ENCODE measurements around the gene MZB1.

The MZB1 gene

DNA sequence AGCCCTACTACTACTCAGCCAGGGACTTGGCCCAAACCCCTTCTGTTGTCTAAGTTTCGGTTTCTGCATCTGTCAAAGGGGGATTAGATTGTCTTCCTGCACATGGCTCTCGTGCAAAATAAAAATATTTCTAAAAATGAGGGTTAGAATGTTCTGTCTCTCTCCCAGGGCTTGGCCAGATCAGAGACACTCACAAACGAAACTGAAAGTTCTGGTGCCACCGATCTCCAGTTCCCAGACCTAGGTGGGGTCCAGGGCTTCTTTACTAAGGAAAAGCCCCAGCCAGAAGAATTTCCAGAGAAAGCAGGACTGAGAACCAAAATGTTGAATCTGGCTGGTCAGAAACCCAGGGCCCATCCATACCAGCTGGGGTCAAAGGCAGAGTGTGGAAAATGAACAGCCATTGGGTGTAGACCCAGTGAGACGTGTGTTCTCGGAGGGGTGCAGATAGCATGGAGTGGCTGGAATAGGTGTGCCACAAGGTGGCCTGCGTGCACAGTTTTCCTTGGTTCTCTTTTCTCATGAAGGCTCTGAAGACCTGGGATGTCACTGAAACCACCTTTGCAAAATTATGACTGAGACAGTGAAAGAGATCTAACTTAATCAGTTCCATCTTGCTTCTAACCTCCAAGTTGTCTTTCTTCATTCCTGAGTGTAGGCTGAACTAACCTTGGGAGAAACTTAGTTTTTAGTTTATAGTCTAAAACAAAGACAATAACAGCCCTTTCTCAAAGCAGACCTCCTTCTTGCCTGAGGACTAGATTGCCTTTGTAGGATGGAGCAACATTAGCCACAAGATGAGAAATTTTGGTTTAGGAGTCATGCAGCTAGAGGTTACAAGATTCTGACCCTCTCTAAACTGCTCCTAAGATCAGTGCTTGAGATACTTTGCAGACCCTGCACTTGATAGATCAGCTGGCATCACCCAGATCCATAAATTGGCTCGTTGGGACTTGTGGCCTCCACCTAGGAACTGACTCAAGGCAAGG lies 4.4 kb downstream of the MZB1 start:
- no peak for DNase-seq (ENCODE audit: low read depth)
- TF ChIP-seq, protein P1, sequence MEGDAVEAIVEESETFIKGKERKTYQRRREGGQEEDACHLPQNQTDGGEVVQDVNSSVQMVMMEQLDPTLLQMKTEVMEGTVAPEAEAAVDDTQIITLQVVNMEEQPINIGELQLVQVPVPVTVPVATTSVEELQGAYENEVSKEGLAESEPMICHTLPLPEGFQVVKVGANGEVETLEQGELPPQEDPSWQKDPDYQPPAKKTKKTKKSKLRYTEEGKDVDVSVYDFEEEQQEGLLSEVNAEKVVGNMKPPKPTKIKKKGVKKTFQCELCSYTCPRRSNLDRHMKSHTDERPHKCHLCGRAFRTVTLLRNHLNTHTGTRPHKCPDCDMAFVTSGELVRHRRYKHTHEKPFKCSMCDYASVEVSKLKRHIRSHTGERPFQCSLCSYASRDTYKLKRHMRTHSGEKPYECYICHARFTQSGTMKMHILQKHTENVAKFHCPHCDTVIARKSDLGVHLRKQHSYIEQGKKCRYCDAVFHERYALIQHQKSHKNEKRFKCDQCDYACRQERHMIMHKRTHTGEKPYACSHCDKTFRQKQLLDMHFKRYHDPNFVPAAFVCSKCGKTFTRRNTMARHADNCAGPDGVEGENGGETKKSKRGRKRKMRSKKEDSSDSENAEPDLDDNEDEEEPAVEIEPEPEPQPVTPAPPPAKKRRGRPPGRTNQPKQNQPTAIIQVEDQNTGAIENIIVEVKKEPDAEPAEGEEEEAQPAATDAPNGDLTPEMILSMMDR (conservative IDR thresholded peaks at IDR 0.05; ENCODE audit: low read depth, low read length), result no peak
- no peak overlapping the region for H3K4me3 ChIP-seq (ENCODE audit: low read depth, low read length)

DNA sequence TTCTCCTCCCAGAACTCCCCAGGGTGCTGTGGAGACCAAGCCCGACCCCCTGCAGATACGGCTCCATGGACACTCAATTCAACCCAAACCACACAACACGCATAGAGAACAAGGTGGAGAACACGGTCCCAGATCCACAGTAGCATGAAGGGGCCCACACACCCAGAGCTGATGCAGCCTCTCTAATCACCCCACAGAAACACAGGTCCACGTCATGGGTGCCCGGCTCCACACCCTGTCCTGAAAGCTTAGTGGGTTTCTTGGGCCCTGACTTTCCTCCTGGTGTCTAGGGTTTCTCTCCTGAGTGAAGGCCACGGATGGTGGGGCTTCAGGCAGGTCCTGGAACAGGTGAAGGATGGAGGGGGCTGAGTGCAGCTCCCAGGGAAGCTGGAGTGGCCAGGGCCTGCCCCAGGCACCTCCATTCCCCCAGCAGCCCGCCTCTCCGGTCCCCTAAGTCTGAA lies 5.1 kb downstream of the MZB1 start:
- no peak for DNase-seq (ENCODE audit: low read depth)
- no peak overlapping the region for H3K4me3 ChIP-seq (ENCODE audit: low read depth, low read length)
- TF ChIP-seq, protein P1 (conservative IDR thresholded peaks at IDR 0.05; ENCODE audit: low read depth, low read length), result no peak

DNA sequence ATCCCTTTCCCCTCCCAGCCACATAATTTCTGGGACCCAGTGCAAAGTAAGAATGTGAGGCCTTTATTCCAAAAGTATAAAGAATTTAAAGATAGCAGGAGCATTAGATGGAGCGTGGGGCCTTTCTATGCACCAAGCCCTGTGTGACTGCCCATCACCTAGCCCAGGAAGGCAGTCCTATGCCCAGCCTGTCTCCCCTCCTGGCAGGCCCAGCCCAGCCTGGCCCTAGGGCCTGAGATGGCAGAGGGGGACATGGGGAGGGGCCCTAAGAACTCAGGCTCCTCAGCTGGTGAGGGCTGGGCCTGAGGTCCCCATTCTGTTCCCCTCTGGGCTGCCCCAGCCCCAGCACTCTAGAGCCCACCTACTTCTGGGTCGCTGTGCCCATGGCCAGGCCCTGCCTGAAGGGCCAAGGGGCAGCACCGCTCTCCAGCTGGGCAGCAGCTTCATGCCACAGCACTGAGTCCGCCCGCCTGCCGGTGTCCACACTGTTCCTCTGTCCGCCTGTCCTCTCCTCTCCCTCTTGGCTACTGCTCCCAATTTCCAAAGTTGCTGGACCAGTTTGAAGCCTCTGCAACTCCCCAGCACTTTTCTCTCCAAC lies 5.6 kb downstream of the MZB1 start:
- DNase-seq (ENCODE audit: low read depth), result no peak

DNA sequence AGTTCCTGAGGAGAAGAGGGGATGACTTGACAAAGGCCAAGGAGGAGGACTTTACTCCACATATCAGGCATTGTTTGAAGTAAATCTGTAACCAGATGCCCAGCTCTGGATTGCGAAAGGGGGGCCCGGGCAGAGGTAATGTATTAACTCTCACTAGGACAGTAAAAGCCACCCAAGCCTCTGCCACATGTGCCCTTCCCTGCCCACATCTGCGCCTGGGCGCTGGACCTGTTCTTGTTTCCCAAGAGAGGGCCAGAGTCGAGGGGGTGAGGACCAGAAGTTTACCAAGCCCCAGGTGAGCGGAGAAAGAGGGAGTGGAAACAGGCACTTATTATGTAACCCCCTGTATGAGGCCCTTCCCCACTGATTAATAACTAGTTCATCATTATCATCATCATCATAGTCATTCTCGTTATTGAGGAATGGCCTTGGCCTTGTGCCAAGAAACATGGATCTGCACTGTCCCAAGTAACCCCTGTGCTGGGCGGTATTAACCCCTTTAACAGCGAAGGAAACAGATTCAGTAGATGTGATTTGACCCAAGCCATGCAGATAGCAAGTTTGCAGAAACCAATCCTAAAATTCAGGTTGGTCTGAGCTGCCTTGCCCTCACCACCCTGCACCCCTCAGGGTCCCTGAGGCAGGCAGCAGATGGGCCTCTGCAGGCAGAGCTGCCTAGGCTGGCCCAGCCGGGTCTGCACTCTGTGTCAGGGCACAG lies 6.3 kb downstream of the MZB1 start, which contains the start of gene SLC23A1:
Gene SLC23A1, minus strand, starts transcription at position 23 of the 718 bp plus-strand sequence. CDS start 44 bp downstream, outside the sequence.
- TF ChIP-seq, protein P1 (conservative IDR thresholded peaks at IDR 0.05; ENCODE audit: low read depth, low read length), result no peak
- no peak within 1 kb of the TSS for H3K4me3 ChIP-seq (ENCODE audit: low read depth, low read length)
- no peak for DNase-seq (ENCODE audit: low read depth)

More for the DNA sequence above, 5.6 kb downstream of the MZB1 start:
- no peak overlapping the region for H3K4me3 ChIP-seq (ENCODE audit: low read depth, low read length)
- TF ChIP-seq, protein P1 (conservative IDR thresholded peaks at IDR 0.05; ENCODE audit: low read depth, low read length), result no peak

DNA sequence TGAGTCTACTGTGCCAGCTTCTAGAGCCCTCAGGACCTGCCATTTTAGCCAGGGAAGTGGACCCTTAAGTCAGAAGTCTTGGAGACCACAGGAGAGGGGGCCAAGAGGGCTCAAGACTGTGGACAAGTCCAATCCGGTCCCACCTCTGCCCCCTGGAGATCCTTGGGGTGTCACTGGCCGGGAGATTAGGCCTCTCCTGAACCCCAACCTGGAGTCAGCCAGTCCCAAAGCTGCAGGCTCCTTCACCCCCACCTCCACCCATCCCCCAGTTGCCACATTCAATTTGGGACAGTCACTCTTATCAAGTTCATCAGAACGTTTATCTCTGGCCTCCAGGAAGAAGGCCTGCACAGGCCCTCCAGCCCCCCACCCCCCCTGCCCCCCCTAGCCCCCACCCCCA lies 6.9 kb downstream of the MZB1 start:
- no peak for DNase-seq (ENCODE audit: low read depth)
- TF ChIP-seq, protein P1 (conservative IDR thresholded peaks at IDR 0.05; ENCODE audit: low read depth, low read length), result no peak
- H3K4me3 ChIP-seq (ENCODE audit: low read depth, low read length), result no peak overlapping the region

DNA sequence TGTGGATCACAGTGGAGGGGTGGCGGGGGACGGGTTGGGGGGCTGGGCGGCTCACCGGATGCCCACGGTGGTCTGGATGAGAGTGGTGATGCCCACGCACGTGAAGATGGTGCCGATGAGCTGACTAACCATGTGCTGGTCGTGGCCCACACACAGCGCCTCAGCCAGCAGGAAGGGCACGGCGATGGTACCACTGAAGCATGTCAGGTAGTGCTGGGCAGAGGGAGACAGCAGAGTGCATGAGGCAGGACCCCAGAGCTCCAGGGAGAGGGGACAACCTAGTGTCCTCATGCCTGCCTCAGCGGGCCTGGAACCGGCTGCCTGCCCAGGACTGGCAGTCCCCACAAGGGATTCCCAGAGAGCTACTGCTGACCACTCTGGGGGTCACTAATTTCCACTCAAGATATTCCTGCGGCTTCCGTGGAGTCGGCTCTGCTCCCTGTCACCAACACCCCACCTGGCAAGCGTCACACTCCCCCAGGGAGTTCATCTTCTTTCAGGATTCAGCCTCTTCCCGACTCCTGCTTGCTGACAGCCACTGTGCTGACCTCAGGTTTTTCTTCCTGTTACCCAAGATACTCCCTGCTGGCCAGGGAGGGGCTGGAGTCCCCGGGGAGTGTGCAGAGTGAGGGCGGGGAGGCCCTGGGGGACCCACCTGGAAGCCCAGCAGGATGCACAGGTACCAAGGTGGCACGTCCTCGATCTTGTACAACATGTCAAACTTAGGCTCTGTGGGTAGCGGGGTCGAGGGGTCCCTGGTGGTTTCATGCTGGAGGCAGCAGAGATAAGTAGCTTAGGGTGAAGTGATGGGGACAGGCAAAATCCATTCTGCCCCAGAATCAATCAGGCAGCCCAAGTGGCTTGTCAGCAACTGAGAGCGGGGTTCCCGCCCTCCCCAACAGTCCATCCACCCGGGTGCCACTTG lies 7.6 kb downstream of the MZB1 start:
- H3K4me3 ChIP-seq (ENCODE audit: low read depth, low read length), result no peak overlapping the region
- no peak for DNase-seq (ENCODE audit: low read depth)
- TF ChIP-seq, protein P1 (conservative IDR thresholded peaks at IDR 0.05; ENCODE audit: low read depth, low read length), result no peak

Measured in choroid plexus epithelial cell (primary cell).